Progenitor cell of endocrine pancreas (in vitro differentiated cells): Measurements from ENCODE around the gene FRZB. TPM values are rescaled to one million over a fixed set of nuclear protein-coding genes. Genes with fewer than 3 reads are reported as not detected.

Experiments used
- DNase-seq: peaks from one replicate; pipeline ENCODE4 v3.0.0; 2021; ENCODE audit warnings: low spot score; ENCODE audit not compliant: unreplicated experiment
- H3K27ac Mint-ChIP-seq: 2 replicates; pipeline ENCODE4 v1.8.0; 2021; ENCODE audit warnings: mild to moderate bottlenecking, moderate library complexity, mixed read lengths
- H3K27me3 Mint-ChIP-seq: 2 replicates; pipeline ENCODE4 v1.8.0; 2021; ENCODE audit warnings: mixed read lengths
- H3K36me3 Mint-ChIP-seq: 2 replicates; pipeline ENCODE4 v1.8.0; 2022; ENCODE audit warnings: mixed read lengths; ENCODE audit not compliant: insufficient read depth
- H3K4me1 Mint-ChIP-seq: 2 replicates; pipeline ENCODE4 v1.8.0; 2021; ENCODE audit warnings: low read depth, mixed read lengths
- H3K4me3 Mint-ChIP-seq: 2 replicates; pipeline ENCODE4 v1.8.0; 2021; ENCODE audit warnings: low read depth, mild to moderate bottlenecking, moderate library complexity, mixed read lengths
- H3K9me3 Mint-ChIP-seq: 2 replicates; pipeline ENCODE4 v1.8.0; 2021; ENCODE audit warnings: low read depth, mixed read lengths
- CTCF ChIP-seq: fragments of 200-600 bp; sonication (generic); IDR thresholded peaks from one replicate; pipeline ENCODE4 v1.5.0; 2021; ENCODE audit warnings: antibody characterized with exemption, mild to moderate bottlenecking; ENCODE audit not compliant: unreplicated experiment
- total RNA-seq: library from RNA; stranded (reverse); gene quantifications from 2 replicates; pipeline ENCODE4 v1.2.1, GENCODE V29; 2021

The FRZB gene
- total RNA-seq, 1 donor from 2014 or later: 38.2 TPM

- TF ChIP-seq CTCF: no peak
- H3K36me3 Mint-ChIP-seq: no peaks in the 10 kb centered on the region
- no peaks in the 10 kb centered on the region for H3K9me3 Mint-ChIP-seq
- H3K27me3 Mint-ChIP-seq: no peaks in the 10 kb centered on the region
- no peak for DNase-seq
- H3K27ac Mint-ChIP-seq: no peak overlapping the region
- peaks cover 8% of the 10 kb centered on the region for H3K4me1 Mint-ChIP-seq
- no peak overlapping the region for H3K4me3 Mint-ChIP-seq
These were observed 62.3 kb downstream of the FRZB start for GRCh38 chr2:182804128-182804527.

- Mint-ChIP-seq H3K4me3 (no peak overlapping the region), H3K27me3 (no peaks in the 10 kb centered on the region), H3K36me3 (no peaks in the 10 kb centered on the region), H3K27ac (no peak overlapping the region), H3K9me3 (peaks cover 4% of the 10 kb centered on the region), H3K4me1 (peaks cover 4% of the 10 kb centered on the region)
- no peak for TF ChIP-seq CTCF
- DNase-seq: no peak
These were observed 67.7 kb downstream of the FRZB start for GRCh38 chr2:182798736-182799135.

GRCh38 chr2:182792441-182792840 lies 74.0 kb downstream of the FRZB start:
- Mint-ChIP-seq H3K4me1 (peaks cover 10% of the 10 kb centered on the region), H3K27me3 (no peaks in the 10 kb centered on the region), H3K27ac (peak overlapping the region; percentile 1), H3K4me3 (no peak overlapping the region), H3K9me3 (peaks cover 4% of the 10 kb centered on the region), H3K36me3 (peaks cover 9% of the 10 kb centered on the region)
- no peak for DNase-seq
- no peak for TF ChIP-seq CTCF

GRCh38 chr2:182784777-182785176 lies 81.7 kb downstream of the FRZB start:
- Mint-ChIP-seq H3K27ac (no peak overlapping the region), H3K4me1 (peaks cover 8% of the 10 kb centered on the region), H3K4me3 (no peak overlapping the region), H3K36me3 (peaks cover 35% of the 10 kb centered on the region), H3K27me3 (no peaks in the 10 kb centered on the region), H3K9me3 (peaks cover 4% of the 10 kb centered on the region)
- no peak for DNase-seq
- peak; percentile 75 for TF ChIP-seq CTCF

- Mint-ChIP-seq H3K9me3 (peaks cover 4% of the 10 kb centered on the region), H3K27me3 (no peaks in the 10 kb centered on the region), H3K27ac (no peak overlapping the region), H3K4me3 (no peak overlapping the region), H3K4me1 (peaks cover 8% of the 10 kb centered on the region), H3K36me3 (peaks cover 35% of the 10 kb centered on the region)
- no peak for TF ChIP-seq CTCF
- no peak for DNase-seq
These were observed 82.3 kb downstream of the FRZB start for GRCh38 chr2:182784058-182784706.

Other genes starting within 250 kb of the FRZB start
- 261 and 262 TPM in 2 replicates for gene DNAJC10, start 150.4 kb downstream of the FRZB start, total RNA-seq
- gene NCKAP1, start 171.8 kb upstream of the FRZB start, total RNA-seq: 108 and 111 TPM in 2 replicates
- 1.9 and 2.2 TPM in 2 replicates for gene DUSP19, start 212.1 kb upstream of the FRZB start, total RNA-seq